Measurements from ENCODE around the gene TMEM209. TPM values are rescaled to one million over a fixed set of nuclear protein-coding genes. Genes with fewer than 3 reads are reported as not detected.

The TMEM209 gene
- total RNA-seq, 6 experiments from 2014 or later, result 14.2 to 17.3 (median 16.9) TPM

- Mint-ChIP-seq H3K36me3 (ENCODE audit: low read depth) (no peaks in the 10 kb centered on the region), H3K27ac (no peak overlapping the region), H3K27me3 (ENCODE audit: insufficient read depth) (peaks cover 7% of the 10 kb centered on the region), H3K4me1 (ENCODE audit: low read depth) (peaks cover 15% of the 10 kb centered on the region), H3K4me3 (no peak overlapping the region), H3K9me3 (no peaks in the 10 kb centered on the region)
- no peak for TF ChIP-seq CTCF (IDR thresholded peaks at IDR 0.05)
- DNase-seq, result no peak
These were observed 8.6 kb upstream of the TMEM209 start for GRCh38 chr7:130213828-130214227.

- H3K27me3 Mint-ChIP-seq (ENCODE audit: insufficient read depth), result peaks cover 7% of the 10 kb centered on the region
- H3K4me1 Mint-ChIP-seq (ENCODE audit: low read depth), result peaks cover 38% of the 10 kb centered on the region
- DNase-seq, result peak; percentile 55
- H3K27ac Mint-ChIP-seq, result peak overlapping the region; percentile 84
- H3K9me3 Mint-ChIP-seq, result no peaks in the 10 kb centered on the region
- no peak for TF ChIP-seq CTCF (IDR thresholded peaks at IDR 0.05)
- peak overlapping the region; percentile 77 for H3K4me3 Mint-ChIP-seq
- 0 out of 2 replicates have a peak, but pooled peaks cover 4% of the 10 kb centered on the region for H3K36me3 Mint-ChIP-seq (ENCODE audit: low read depth)
These were observed 5.2 kb upstream of the TMEM209 start for GRCh38 chr7:130210181-130210935.

- no peak overlapping the region for H3K4me3 Mint-ChIP-seq
- no peak for TF ChIP-seq CTCF (IDR thresholded peaks at IDR 0.05)
- no peak overlapping the region for H3K27ac Mint-ChIP-seq
- no peak for DNase-seq
- H3K4me1 Mint-ChIP-seq (ENCODE audit: low read depth), result peaks cover 45% of the 10 kb centered on the region
- peaks cover 12% of the 10 kb centered on the region for H3K36me3 Mint-ChIP-seq (ENCODE audit: low read depth)
- H3K9me3 Mint-ChIP-seq, result no peaks in the 10 kb centered on the region
- H3K27me3 Mint-ChIP-seq (ENCODE audit: insufficient read depth), result peaks cover 6% of the 10 kb centered on the region
These were observed 3.3 kb upstream of the TMEM209 start for GRCh38 chr7:130208516-130208915.

GRCh38 chr7:130207642-130208041 lies 2.4 kb upstream of the TMEM209 start, which contains the start of gene SSMEM1:
Gene SSMEM1, plus strand, starts transcription at chr7:130207860. Its CDS starts 51 bp downstream, at chr7:130207911.
- H3K4me3 Mint-ChIP-seq, result peak within 1 kb of the TSS; percentile 15; the same call in 1 of the 2 replicates
- no peak for TF ChIP-seq CTCF (IDR thresholded peaks at IDR 0.05)
- H3K9me3 Mint-ChIP-seq, result no peaks in the 10 kb centered on the region
- peaks cover 6% of the 10 kb centered on the region for H3K27me3 Mint-ChIP-seq (ENCODE audit: insufficient read depth)
- peaks cover 52% of the 10 kb centered on the region for H3K4me1 Mint-ChIP-seq (ENCODE audit: low read depth)
- peaks cover 18% of the 10 kb centered on the region for H3K36me3 Mint-ChIP-seq (ENCODE audit: low read depth)
- peak within 1 kb of the TSS; percentile 83 for H3K27ac Mint-ChIP-seq
- peak; percentile 79 for DNase-seq

GRCh38 chr7:130207033-130207432 lies 1.8 kb upstream of the TMEM209 start:
- H3K27me3 Mint-ChIP-seq (ENCODE audit: insufficient read depth), result peaks cover 6% of the 10 kb centered on the region
- no peak overlapping the region; the same call in 1 of the 2 replicates for H3K4me3 Mint-ChIP-seq
- peak; percentile 51 for TF ChIP-seq CTCF (IDR thresholded peaks at IDR 0.05)
- H3K27ac Mint-ChIP-seq, result peak overlapping the region; percentile 83
- H3K36me3 Mint-ChIP-seq (ENCODE audit: low read depth), result peaks cover 21% of the 10 kb centered on the region
- H3K9me3 Mint-ChIP-seq, result no peaks in the 10 kb centered on the region
- DNase-seq, result no peak
- H3K4me1 Mint-ChIP-seq (ENCODE audit: low read depth), result peaks cover 52% of the 10 kb centered on the region

All from HFFc6 (cell line).